Activated CD4-positive, alpha-beta T cell treated with anti-CD3 and anti-CD28 coated beads, Interleukin-2, amount 50 U/mL, for 24 hours (primary cell): ENCODE measurements around the gene SSH2.

Source experiments
- DNase-seq, 2 donors: peaks; one replicate each; pipeline ENCODE4 v3.0.0-alpha.2; 2020; ENCODE audit warnings: low read depth in 1 of 2, low spot score in 1 of 2

SSH2 gene

DNA sequence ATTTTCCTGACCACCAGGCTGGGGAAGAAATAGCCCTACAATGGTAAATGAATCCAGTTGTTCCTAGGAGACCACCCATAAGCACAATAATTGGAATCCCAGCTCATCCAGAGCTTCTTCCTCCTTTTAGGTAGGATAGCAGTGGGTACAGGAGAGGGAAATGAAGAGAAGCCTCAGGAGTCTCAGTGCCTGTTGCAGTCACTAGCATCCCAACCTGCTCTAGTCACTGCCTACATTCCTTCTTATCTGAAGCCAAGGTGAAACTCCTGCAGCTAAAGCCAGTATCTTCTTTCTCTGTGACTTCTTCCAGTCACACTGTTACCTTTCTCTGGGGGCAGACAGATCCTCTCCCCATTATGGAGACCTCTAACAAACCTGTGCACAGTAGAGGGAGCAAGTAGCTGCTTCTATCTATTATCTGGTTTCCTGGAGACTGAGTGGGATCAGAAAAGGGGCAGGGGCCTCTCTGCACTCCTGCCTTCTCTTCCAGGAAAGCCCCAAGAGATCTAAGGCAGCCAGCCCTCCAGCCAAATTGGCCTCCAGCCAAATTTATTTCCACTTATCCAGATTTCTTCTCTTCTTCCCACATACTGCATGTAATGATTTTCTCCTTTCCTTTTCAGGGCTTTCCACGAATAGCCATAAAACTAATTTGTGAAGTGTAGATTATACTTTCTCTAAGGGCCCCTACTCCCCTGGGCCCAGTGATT, 85.5 kb downstream of the SSH2 start:
- DNase-seq = no peak

DNA sequence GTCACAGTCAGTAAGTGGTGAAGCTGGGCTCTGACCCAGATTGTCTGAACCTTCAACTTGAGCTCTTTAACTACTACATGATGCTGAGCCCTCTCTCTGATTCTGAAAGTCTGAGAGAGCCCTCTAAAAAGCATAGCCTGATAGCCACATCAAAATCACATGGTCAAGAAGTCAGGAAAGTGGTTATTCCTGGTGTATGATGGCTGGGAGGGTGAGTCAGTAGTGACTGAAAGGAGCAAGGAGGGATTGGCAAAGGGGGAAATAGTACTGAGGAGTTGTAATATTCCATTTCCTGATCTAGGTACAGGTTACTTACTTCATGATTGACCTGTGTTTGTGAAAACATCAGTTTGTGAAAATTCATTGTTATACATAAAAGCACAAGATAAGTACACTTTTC, 89.1 kb downstream of the SSH2 start:
- no peak for DNase-seq

DNA sequence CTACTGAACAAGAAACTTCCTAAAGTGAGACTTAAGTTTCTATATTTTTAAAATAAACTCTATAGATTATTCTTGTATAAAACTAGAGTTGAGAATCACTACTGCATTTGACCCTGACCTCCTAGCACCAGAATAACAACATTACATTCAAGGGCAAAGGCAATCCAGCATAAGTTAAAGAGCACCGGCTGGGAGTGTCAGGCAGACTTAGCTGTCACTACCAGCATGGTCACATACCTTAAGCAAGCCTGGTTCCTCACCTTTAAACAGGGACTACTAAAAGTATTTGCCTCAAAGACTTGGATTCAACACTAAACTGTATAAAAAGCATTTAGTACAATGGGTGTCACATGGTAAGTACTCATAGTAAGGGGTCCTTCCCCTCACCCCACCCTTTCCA, 90.4 kb downstream of the SSH2 start:
- DNase-seq = no peak

DNA sequence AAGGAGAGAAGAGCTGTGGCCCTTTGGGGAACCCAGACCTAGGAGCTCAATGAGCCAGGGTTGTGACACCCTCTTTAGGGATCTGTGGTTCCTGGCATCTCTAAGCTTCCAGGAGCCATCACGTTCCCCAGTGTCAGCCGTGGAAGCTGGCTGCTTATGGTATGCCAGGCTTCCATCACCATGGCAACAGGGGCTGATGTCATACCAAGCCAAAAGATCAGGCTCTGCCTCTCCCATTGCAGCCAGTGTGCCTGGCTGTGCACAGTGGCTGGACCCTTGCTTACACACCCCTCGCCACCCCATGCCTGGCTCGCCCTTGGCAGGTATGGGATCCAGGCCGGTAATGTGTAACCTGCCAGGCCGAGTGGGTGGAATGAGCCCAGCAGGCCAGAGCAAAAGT, 91.1 kb downstream of the SSH2 start:
- no peak for DNase-seq

DNA sequence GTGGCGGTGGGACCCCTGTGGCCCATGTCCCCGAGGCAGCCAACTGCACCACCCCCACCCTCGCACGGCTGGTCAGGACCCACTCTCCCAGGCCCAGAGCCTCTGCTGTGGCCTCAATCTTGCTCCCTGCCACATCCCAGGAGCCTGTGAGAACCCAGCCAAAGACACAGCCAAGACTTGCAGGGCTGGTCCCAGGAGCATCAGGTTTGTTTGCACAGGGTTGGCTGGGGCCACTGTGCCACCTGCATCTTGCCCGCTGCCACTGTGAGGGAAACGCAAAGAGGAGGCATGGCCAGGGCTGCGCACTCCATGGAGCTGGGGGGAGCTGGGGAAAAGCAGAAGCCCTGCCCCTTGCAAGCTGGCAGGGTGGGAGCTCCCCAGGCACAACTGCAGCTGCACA, 92.5 kb downstream of the SSH2 start:
- no peak for DNase-seq

DNA sequence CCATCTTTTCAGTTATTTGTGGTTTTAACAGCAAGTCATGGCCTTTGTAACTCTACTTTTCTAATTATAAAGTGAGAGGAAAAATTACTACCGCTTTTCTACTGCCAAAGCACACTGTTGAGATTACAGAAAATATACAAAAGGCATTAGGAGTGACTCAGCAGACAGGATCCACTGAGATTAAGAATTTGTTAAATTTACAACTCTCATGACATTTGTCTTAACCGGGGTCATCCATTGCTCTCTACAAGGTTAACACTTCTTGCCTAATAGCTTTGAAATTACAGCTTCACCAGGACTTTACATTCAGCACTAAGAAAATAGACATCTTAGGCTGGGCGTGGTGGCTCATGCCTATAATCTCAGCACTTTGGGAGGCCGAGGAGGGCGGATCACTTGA, 93.4 kb downstream of the SSH2 start:
- no peak for DNase-seq

DNA sequence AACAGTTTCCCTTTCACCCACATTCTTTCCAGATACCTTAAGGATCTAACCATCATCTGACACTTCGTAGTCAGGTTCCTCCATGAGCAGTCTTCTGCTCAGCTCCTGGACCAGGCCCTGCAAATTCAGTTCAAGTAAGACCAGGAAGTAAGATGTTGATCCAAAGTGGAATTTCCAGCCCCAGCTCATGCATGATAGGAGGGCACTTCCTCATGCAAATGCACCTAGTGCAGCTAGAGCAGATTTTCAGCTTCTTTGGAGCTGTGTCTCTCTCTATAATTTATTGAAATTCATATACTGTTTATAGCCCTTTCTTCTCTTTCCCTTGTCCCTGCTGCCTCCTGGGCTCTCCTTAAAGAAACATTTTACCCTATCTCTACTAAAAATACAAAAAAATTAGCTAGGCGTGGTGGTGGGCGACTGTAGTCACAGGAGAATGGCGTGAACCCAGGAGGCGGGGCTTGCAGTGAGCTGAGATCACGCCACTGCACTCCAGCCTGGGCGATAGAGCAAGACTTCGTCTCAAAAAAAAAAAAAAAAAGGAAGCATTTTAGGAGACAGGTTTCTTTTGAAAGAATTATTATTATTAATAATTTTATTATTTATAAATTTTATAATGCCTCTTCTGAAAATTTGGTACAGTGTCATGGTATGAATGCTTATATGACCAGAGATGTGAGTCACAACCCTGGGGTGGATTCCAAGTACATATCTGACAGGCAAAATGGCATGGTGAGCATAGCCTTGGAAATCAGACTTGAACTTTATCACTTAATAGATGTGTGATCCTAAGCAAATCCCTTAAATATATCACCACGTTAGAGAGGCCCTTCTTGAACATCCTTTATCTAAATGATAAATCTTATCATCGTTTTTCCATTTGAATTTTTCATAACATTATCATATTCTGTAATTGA, 94.3 kb downstream of the SSH2 start:
- DNase-seq = no peak

DNA sequence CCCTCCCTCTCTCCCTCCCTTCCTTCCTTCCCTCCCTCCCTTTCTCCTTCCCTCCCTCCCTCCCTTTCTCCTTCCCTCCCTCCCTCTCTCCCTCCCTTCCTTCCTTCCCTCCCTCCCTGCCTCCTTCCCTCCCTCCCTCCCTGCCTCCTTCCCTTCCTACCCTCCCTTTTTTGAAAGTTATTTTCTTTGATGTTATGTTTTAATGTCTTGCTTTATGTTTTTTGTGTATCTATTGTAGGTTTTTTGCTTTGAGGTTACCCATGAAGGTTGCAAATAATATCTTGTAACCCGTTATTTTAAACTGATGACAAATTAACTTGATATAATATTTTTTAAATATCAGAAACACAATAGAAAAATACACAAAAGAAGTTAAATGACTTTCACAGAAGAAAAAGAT, 96.2 kb downstream of the SSH2 start:
- no peak for DNase-seq

DNA sequence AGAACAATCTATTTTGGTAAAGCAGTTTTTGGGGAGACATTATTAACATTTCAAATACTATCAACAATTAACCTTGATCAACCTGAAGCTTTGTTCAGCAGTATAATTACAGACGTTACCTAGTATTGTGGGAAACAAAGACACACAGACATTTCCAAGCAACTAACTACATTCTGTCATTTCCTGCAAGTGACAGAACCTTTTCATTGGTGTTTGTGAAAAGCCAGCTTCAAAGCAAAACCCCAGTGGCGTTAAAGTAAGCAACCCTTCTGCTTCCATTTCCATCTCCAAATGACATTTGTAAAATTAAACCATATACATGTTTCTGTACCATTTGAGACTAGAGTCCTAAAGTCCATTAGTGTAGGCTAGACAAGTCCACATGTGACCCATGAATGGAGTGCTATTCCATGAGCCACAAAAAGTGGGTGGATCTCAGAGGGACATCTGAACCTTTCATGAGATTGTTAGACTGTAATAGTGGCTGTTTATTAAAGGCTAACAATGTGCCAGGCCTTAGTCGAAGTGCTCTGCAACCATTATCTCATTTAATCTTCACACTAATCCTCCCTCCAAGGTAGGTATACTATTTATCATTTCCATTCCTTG, 101.2 kb downstream of the SSH2 start:
- no peak for DNase-seq

DNA sequence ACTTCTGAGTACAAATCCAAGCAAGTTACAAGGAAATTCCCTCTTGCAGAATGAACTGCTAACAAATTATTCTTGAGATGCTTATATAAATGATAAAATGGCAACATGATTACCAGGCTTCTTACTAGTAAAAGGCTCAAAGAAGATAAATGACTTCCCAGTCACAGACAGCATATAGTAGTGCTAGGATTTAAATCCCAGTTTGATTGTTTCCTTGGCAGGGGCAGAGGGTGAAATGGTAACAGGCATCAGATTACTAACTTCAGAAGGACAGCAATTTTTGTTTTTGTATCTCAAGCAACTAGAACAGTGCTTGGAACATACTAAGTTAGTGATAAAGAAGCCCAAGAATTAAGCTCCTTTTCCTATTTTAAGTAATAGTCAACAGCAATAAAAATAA, 102.8 kb downstream of the SSH2 start:
- DNase-seq = no peak

DNA sequence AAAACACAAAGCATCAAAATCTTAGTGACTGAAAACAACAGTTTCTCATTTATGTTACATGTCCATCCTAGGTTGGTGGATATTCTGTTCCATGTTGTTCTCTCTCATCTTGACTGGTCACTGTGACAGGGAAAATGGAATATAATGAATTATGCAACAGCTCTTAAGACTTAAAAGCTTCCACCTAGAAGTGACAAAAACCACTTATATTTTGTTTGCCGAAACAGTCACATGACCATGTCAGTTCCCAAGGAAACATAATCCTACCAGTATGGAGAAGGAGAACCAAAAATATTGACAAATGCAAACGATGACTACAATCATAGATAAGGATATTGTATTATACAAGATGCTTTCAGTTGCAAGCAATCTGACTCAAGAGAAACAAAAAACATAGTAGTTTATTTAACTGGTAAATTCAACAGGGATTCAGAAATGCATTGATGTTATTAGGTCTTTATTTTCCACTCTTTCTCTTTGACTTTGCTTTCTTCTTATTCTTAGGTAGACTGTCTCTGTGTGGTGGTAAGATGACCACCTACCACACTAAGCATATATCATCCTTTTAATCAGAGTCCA, 103.8 kb downstream of the SSH2 start:
- no peak for DNase-seq

DNA sequence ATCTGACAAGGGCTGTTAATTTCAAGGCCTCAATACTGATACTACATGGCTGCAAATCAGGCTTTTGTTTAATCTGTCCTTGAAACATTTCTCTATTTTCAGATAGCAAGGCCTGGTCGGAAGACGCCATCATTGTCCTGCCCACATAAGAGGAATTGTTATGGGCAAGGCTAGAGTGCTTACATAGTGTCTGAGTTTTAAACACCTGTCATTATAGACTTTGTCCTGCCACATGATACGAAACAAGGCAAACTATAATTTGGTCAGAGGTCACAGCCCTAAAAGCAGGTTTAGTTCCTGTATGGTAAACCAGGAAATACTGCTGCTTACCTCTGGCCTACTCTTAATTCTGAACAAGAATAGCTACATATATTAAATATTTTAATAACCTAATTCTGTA, 104.4 kb downstream of the SSH2 start:
- DNase-seq = no peak

DNA sequence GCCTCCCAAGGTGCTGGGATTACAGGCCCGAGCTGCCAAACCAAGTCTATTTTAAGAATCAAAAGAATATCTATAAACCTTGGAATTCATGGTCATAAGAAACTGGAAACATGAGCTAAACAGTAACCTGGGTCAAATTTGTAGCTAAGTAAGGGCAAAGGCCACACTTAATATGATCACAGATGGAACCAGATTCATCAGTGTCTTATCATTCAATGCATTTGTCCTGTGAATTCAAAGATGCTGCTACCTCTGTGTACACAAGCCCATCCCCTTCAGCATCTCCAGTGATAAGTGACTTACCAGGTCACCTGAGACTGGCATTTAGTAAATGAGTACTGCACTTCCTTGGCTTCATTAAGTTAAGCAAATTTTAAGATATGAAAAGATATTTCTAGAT, 108.1 kb downstream of the SSH2 start:
- no peak for DNase-seq

DNA sequence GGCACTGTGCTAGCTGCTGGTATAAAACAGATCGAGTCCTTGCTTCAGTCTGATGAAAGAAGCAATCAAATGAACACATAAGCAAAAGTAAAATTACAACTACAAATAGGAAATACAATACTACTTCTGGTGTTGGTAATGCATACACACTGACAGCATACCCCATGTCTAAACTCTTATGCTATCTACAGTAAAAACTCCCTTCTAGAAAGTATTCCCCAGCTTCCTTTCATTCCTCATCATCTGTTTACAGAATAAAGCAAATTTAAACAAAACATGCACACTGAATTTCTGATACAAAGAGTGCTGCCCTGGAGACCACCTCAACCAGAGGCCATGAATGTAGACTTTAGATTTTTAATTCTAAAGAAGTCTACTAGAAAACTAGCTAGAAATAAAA, 109.6 kb downstream of the SSH2 start:
- DNase-seq = no peak

DNA sequence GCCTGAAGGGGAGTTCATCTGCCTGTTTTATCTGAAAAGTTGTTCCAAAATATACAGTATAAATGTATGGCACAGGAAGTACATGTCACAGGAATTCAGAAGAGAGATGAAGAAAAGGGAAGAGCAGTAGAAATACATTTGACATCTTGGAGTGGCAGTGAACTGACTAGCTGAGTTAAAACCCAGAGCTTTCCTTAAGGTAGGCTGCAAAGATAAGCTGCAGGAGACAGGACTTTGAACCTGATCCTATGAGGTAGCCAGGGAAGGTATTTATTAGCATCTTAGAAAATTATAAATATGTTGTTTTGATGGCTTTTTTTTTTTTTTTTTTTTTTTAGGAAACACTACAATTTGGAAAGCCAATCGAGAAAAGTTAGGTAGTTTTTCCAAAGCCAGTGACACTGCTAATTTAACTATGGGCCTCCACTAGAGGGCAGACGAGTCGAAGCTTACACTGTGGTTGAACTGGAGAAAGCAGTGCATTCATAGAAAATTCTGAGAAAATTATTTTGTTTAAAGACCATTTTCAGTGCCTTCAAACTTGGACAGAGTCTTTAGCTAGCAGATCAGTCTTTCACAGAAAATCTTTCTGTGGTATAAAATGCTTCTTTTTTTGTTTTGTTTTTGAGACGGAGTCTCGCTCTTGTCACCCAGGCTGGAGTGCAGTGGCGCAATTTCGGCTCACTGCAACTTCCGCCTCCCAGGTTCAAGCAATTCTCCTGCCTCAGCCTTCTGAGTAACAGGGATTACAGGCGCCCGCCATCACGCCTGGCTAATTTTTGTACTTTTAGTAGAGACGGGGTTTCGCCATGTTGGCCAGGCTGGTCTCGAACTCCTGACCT, 122.3 kb downstream of the SSH2 start:
- peak; percentile 26 to 65 for DNase-seq

DNA sequence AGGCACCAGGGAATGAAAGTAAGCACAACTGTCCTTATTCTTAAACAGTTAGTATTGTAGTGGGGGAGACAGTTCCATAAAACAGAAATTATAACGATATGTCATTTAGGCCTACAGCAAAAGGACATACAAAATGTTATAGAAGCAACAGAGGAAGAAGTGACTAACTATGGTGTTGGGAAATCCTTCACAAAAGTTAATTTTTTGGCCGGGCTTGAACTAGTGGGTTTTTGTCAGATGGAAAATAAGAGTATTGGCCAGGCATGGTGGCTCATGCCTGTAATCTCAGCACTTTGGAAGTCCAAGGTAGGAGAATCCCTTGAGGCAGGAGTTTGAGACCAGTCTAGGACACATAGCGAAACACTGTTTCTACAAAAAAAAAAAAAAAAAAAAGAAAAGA, 127.8 kb downstream of the SSH2 start:
- DNase-seq = no peak

DNA sequence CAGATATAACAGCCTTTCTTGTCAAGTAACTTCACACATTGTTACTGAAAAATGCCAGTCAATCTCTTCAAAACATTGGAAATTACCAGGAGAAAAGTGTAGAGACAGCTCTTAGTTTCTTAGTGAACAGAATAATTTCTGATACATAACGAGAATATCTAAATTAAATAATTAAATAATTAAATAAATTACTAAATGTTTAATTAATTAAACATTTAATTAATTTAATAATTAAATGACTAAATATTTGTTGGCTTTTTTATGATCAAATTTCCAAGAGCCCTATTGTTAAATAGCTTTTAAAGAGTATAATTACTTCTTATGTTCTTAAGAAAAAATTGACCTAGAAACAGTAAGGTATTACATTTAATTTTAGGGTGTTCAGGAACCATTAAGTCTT, 129.6 kb downstream of the SSH2 start:
- no peak for DNase-seq

DNA sequence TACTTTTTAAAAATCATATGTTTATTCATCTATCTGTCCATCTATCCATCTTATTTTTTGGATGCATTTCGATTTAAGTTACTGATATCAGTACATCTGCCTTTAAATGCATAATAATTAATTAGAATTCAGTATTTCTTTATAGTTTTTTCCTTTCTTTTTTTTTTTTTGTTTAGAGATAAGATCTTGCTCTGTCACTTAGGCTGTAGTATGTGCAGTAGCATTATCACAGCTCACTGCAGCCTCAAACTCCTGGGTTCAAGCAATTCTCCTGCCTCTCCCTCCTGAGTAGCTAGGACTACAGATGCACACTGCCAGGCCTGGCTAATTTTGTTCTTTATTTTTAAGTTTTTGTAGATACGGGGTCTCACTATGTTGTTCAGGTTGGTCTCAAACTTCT, 133.4 kb downstream of the SSH2 start:
- DNase-seq = no peak

DNA sequence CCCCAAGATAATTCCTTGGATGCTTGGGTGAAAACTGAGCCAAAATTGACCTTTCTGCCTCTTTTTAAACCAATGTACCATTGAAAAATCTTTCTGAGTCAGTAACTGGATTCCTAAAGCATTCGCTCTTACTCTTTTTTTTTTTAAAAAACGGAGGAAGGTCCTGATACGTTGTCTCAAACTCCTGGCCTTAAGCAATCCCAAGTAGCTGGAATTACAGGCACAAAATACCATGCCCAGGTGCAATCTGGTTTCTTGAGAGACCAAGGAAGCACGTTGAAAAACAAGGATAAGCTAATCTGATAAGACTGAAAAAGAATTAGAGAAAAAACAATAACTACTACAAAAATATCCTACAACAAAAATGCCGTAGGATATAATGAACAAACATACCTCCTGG, 136.5 kb downstream of the SSH2 start:
- no peak for DNase-seq

DNA sequence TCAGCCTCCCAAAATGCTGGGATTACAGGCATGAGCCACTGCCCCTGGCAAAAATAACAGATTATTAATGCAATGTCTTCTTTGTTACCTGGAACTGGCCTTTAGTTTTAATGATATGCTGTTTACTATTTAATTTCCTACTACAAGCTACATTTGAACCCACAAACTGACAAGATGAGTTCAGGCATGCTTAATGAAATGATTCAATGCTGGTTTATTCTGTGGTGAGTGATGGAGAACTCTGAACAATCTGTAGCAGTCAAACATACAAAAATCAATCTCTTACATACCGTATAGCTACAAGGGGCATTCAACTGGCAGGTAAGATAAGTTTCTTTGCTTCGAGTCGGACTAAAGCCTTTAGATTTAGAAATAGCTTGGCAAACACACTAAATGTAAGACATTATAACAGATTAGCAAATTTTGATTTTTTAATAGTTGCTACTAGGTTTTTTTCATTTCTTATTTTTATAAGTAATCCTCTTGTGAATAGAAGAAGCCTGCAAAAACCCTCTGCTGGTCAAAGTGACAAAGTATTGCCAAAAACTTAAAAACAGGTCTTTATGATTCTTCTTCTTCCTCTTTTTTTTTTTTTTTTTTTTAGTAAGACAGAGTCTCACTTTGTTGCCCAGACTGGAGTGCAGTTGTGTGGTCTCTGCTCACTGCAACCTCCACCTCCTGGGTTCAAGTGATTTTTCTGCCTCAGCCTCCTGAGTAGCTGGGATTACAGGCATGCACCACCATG, 138.5 kb downstream of the SSH2 start:
- DNase-seq = no peak
